ENCODE data around the gene PLXNA2.

The PLXNA2 gene

DNA sequence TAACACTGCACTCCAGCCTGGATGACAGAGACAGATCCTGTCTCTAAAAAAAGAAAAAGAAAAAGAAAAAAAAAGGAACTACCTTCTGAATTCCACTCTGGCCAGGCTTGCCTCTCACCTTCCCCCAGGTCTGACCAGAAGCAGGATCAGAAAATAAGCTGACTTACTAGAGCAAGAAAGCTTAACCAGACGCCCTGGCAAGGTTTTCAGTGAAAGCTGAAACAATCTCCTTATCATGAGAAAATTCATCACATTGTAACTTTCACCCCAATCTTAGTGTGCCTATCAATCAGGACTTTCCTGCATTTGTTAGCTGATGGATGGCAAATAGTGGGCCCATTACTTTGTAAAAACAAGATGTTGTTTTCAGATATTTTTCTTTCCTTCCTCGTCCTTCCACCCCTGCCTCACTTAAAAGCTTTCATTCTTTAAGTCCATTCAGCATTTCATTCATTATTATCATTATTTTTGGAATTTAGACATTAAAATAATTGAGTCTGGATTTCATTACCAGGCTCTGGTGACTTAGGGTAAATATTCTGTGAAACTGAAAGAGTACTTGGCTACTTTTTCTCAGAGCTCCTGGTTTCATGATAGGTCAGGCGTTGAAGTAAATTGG is 236.8 kb downstream of the PLXNA2 start:
- no peak for FAIRE-seq

DNA sequence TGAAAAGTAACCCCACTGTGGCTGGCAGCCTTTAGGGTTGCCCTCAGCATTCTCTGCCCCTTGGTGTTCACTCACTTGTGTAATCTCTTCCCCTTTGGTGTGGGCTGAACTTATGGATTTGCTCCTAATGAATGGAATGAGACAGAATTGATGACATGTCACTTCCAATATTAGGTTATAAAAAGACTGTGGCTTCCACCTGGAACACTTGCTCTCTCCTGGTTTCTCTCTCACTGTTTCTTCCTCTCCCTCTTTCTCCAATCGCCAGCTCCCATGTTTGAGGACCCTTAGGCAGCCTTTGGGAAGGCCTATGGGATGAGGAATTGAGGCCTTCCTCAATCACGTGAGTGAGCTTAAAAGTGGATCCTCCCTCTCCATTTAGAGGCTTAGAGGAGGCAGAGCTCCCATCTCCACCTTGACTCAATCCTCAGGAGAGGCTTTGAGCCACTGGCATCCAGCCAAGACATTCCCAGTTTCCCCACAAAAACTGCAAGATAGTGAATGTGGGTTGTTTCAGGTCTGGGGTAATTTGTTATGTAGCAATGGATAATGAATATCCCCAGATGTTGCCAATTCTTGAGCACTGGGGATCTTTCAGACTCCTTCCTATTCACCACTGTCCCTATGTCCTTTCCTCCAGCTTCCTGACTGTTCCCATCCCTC is 237.8 kb downstream of the PLXNA2 start:
- no peak for FAIRE-seq

DNA sequence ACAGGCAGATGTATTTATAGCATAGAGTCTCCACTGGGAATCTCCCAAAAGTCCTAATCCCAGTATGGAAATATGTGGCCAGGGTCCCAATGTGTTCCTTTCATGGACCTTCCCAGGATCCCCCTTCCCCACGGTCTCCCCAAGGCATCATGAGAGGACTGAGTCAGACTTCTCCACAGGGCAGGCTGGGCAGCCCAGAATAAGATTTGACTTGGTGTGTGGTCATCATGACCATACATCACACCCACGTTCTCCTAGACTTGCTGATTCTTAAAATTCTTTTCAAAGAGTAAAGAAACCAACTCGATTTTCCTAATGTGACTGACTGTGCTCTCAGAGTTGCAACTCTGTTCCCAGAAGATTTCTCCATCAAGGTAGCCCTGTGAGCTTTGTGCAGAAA is 239.3 kb downstream of the PLXNA2 start:
- no peak for FAIRE-seq

DNA sequence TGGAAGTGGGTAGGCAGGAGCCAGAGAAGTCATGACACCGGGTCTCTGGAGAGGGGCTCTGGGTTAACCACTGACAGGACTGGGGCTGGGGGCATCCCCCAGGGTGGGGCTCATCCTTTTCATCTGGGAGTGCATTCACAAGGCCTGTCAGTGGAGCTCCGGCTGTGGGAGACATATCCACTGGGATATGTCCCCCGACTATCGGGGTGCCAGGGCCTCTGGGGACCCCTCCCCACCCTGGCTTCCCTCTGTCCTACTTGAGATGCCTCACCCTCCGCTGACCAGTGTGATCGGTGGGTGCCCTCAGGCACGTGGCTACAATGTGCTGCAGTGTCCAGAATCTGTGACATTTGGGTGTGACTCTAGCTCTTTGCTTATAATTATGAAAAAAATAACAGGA is 240.9 kb downstream of the PLXNA2 start:
- FAIRE-seq: no peak

DNA sequence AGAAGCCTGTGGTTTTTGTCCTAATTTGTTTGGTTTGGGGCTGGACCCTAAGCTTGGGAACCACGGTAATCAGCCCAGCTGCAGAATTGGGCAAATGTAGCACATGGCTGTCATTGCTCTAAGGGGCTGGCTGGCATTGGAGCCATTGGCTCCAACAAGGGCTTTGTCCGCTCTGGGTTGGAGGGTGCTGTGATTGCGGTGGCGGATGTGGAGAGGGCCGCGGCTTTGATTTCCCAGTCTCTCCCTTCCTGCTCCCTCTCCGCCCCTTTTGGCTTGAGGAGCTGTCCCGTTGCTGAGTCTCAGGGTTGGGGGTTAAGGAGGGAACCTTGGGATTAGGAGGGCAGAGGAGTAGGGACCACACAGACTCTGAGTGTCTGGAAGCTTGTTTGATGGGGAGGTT is 241.5 kb downstream of the PLXNA2 start:
- no peak for FAIRE-seq

DNA sequence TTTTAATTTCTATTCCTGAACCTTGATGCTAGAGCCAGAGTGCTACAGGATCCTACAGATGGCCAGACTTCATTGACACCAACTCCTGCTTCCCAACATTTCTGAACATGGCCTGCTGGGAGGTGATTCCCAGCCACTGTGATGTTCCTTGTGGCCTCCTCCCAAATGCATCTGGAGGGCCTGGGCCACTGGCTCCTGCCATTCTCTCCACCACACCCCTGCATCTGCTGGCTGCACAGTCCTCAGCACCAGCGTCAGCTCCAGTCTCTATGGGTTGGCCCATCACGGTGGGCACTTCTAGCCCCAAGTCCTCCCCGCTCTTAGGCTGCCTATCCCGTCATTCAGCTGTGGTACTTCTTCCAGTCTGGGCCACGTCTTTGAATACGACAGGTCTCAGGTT is 242.1 kb downstream of the PLXNA2 start:
- no peak for FAIRE-seq

DNA sequence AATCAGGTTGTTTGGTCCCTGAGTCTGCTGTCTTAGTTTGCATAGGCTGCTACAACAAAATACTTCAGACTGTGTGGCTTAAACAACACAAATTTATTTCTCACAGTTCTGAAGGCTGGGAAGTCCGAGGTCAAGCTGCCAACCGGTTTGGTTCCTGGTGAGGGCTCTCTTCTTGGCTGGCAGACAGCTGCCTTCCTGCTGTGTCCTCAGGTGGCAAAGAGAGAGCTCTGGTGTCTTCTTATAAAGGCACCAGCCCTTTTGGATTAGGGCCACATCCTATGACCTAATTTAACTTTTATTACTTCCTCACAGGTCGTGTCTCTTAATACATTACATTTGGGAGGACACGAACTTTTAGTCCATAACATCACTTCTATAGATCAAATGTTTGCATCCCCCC is 243.7 kb downstream of the PLXNA2 start:
- FAIRE-seq: no peak

DNA sequence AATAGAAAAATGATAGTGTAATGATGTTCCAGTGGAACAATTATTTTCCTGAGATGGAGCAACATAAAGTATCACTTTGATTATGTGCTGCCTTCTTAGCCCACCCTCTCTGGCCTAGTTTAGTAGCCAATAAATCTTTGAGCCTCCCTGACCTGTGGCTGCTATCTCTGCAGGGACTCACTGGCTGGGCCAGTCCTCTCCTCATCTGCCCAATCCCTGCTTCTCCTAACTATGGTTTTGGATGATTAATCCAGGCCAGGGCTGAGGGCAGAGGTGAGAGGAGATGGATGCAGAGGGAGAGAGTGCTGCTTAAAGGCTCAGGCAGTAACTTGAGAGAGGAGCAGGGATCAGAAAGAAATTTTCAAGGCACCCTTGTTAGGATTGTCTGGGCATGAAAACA is 244.2 kb downstream of the PLXNA2 start:
- FAIRE-seq: no peak

DNA sequence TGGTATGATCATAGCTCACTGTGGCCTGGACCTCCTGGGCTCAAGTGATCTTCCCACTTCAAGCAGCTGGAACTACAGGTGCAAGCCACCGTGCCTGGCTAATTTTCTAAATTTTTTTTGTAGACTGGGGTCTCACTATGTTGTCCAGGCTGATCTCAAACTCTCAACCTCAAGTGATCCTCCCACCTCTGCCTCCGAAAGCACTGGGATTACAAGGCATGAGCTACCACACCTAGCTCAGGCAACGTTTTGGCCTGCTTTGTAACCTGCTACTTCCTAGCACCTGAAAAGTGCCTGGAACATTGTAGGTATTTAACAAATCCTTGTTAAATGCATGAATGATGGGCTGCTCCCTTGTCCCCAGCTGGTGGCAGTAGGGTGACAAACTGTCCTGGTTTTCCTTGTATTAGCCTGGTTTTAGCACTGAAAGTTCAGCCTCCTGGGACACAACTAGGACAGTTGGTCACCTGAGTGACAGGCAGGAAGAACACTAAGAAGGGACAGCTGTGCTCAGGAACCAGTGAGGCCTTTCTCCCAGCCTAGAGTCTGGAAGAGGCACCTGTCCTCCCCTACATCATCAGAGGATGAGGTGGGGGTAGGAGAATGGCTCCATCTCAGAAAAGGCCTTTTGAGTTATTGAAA is 244.8 kb downstream of the PLXNA2 start:
- FAIRE-seq: no peak

DNA sequence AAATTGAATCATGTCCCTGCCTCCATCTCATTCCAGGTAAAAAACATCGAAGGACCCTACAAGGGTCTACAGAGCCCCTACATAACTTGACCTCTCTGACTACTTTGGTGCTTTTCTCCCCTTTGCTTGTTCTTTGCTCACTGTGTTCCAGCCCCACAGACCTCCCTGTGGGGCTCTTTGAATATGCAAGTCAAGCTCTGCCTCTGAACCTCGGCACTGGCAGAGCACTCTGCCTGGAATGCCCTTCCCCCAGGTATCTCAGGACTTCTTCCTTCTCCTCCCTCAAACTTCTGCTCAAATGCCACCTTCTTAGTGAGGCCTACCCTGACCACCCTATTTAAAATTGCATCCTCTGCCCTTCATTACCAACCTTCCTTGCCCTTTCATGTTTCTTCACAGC is 245.5 kb downstream of the PLXNA2 start:
- no peak for FAIRE-seq

DNA sequence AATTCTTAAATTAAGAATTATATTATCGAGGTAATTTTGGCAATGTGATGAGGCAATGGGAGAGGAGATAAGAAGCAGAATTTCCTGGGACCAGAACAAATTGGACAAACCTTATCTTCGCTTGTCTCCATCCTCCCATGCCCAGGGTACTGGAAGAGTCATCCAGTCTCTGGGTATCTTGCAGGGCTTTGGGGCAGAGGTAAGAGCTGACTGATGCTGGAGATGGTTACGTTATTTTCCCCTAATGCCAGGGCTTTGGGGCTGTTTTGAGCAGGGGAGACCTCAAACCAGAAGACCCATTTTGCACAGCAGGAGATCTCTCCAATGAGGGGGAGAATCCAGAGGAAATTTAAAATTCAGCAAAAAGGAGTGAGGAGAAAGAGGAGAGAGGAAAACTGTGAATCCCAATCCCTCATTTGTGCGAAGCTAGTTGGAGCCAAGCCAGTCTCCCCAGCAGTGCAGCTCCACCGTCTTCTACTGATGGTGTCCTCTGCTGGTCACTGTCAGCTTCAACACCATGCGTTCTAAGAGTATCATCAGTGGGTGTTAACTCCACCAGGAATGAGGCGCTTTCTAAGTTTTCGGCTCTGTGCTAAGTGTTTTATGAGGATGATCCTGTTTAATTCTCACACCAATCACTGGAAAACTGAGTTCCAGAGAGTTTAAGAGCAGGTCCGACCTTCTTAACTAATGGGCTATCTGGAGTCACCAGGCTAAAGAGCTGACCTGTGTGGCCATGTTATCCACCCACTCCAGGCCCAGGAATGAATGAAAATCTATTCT is 246.5 kb downstream of the PLXNA2 start:
- no peak for FAIRE-seq

DNA sequence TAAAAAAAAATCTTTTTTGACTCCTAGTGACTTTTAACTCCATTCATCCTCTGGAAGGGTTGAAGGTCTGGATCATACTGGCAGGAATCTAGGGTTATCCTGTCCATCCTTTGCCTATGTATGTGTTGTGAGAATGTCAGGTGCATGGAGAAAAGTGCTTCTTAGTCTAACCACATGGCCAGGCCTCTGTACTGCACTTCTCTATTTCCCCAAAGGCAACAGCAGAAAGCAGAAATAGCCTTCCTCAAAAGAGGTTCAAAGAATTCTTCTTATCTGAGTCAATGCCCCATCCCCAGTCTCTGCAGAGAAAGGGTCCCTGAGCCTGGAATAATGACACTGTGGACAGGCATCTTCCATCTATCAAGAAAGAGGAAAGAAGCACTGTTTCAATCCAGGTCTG is 247.5 kb downstream of the PLXNA2 start:
- FAIRE-seq: no peak

DNA sequence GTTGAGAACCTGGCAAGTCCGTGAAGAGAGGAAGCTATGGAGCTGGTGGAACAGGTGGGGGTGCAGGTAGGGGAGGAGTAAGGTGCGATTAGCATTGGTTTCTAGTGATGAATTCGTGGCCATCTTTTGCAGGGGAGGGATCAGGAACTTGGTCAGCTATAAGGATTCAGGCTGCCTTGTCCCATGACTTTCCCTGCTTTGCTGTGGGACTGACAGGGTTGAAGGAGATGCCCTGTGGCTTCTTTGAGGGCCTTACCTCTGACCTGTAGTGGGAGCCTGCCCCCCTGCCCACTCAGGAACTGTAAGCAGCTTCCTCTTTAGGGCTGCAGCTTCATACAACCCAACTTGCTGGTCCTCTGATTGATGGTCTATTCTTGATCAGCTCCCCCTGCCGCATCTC is 248.6 kb downstream of the PLXNA2 start:
- no peak for FAIRE-seq

DNA sequence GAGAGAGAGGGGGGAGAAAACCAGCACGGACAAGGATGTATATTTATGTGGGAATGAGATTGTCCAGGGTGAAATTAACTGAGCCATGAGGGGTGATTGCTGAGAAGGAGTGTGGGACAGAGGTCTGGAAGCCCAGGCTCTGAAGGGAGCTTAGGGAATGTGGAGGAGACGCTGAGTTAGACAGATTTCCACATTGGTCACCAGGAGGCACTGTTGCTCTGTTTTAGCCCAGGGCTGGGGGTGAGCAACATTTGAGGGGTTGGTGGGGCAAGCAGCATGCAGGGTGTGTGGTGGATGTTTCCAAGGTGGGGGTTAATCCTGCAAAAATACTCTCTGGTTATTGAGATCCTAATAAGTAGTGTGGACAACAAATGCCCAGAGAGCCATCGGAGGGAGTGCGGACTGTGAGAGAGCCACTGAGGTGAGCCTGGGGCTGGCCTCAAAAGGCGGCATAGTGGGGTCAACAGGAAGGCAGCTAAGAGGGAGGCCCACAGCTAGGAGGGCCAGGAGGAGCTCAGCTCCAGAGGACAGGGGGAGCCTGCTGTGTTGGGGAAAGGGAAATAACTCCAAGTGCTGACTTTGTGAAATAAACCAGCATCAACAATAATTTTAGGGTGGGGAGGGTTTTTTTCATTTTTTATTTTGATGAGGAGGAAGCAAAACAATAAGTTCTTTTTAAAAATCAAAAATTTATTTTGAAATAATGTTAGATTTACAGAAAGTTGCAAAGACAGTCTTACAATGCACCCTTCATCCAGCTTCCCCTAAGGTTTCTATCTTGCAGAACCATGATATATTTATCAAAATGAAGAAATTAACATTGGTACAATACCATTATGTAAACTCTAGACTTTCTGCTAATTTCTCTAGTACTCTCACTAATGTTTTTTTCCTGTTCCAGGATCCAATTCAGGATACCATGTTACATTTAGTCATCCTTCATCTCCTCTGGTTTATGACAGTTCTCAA is 250.4 kb downstream of the PLXNA2 start:
- no peak for FAIRE-seq

DNA sequence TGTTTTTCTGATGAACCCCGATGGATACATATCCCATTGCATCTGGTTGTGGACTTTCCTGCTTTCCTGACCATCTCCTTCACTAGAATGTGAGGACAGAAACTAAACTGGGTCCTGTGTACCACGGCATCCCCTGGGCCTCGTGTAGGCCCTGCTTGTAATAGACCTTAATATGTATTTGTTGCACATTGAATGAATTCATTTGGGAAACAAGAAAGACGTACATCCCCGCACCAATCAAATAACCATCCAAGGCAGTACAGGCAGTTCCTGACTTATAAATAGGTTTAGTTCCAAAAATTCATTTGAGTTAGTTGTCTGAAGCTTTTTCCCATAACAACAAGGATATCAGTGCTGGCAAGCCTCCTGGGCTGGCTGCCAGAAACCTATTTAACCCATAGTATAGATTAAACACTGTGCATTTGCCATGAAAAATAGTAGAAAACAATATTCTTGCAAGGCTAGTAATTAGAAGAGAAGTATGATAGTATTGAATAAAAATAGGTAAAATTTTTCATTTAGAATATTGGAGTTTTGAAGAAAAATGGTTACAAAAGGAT is 251.4 kb downstream of the PLXNA2 start:
- no peak for FAIRE-seq

DNA sequence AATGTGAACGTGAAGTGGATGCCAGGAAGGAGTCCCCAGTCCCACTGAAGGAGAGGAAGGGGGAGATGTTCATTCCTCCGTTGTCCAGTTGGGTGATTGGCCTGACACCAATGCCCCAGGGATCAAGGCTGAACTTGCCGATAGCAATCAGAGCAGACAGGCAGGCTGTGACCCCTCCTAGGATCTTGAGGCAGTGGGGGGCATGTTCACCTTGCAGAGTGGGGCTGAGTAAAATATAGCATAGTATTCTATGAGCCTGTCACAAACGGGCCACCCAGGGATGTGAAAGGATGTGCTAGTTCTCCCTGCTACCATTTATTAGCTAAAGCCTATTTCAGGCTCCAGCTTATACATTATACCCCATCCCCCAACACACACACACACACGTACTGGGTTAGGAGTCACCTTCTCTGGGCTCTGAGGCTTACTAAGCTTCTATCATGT is 252.6 kb downstream of the PLXNA2 start:
- no peak for FAIRE-seq

DNA sequence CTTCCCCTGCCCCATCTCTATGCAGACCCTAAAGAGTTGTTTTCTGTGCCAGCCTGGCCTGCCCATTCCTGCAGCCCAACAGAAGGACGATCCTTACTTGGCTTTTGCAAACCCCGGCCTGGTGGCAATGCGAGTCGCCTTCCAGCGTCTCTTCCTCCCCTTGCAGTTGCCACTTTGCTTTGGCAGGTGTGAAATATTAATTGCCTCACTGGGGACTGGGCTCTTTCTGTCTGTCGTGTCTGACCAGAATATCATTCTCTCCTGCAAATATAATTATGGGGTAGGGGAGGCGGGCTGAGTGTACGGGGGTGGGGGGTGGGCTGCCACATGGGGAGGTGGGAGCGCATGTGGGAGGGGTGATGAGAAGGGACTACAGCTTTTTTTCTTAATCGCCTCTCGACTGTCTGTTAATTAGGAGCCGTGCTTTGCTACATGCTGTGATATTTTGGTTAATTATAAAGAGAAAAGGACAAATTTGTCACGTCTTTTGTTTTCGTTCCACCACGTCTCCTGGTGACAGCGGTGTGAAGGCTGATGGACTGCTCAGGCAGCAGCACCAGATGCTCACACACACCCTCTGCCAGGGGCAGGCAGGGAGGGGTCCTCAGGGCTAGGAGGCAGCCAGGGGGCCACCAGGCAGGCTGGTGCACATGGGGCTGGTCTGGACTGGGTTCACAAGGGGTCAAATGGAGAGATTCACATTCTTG is 253.2 kb downstream of the PLXNA2 start:
- no peak for FAIRE-seq

DNA sequence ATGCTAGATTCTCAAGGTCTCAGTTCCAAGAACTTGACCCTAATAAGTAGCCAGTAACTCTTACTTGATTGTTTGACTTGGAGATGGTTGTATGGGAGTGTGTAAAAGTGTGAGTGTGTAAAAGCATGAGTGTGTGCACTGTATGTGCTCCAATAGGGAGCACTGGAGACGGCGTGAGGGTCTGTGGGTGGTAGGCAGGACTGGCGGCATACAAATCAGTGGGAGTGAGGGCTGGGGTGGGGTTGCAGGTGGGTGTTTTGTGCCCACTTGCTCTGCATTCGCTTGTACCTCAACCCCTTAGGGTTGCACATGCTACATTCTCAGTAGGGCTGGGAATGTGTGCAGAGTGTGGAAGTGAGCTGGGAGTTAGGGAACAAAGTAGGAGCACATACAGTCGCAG is 253.7 kb downstream of the PLXNA2 start:
- no peak for FAIRE-seq

DNA sequence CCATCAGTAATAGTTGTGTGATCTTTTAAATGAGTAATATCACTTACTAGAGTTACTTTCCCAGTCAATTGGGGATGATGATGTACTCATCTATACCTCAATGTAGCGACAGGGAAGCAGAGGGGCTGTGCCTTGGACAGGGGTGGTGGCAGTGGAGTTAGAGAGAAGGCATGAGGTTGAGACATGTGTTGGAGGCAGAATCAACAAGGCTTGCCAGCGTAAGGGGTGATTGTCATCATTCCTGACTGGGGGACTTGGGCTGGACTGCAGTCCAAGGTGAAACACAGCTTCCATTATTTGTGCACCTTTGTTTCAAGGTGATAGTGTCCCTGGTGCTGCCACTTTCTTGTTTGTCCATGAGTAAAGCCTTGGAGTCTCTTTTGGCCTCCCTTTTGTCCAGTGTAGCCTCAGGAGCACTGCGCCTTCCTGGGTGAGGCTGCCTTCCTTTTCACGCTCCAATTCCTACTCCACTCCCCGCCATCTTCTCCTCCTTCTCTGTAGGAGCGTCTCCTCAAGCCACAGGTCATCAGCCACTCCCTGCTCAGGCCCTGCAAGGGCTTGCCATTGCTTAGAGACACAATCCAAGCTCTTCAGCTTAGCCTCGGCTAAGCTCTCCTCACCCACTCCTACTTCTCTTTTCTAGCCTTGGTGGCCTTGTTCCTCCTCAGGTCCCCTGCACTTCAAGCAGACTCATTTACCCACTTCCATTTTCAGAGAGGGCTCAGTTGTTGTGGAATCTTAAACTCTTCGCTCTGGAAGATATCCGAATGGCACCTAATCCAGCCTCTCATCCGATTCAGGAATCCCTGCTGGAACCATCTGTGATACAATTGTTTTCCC is 255.6 kb downstream of the PLXNA2 start:
- FAIRE-seq: no peak

DNA sequence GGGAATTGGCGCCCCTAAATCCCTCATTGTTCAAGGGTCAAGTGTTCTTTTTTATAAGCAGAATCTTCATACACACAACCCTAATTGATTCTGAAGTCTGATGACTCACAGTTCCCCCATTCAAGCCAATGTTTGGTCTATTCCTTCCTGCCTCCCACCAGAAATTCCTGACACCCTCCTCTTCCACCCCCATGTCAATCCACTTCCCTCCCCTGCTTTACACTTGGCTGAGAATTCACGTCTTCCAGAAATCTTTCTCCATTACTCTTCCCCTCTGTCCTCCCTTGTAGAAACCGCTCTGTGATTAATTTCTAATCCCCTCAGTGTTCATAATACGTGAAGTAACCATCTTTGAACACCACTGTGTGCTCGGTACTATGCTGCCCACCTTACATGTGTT is 257.0 kb downstream of the PLXNA2 start:
- FAIRE-seq: no peak

DNA sequence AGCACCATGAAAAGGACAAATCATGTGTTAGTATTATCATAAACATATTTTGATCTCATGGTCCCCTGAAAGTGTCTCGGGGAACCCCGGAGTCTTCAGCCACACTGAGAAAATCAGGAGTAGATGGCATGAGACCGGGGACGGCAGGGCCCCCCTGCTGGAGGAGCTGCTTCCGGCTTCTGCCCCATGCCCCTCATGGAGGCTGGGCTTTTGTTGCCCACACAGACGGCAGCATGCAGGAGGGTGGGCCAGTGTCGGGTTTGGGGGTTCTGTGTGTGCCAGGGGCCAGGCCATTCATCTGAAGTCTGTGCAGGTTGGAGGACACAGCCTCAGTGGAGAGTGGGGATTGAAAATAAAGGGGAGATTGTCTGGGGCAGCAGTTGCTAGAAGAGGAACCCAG is 258.2 kb downstream of the PLXNA2 start:
- no peak for FAIRE-seq
